CD4-positive, alpha-beta T cell (primary cell): ENCODE measurements around the gene LNX1. TPM values are rescaled to one million over a fixed set of nuclear protein-coding genes. Genes with fewer than 3 reads are reported as not detected.

Source experiments
- ATAC-seq: fragments of 200-7000 bp; cut with Tn5 transposase; one replicate; pipeline ENCODE4 v1.10.0; 2022; ENCODE audit warnings: mild to moderate bottlenecking; ENCODE audit not compliant: poor library complexity
- CTCF ChIA-PET: fragments of 350-600 bp; sonication (Branson Sonifier 250); formaldehyde crosslinking; loops from one replicate; lab custom pipeline; 2021; ENCODE audit warnings: antibody characterized with exemption, inconsistent platforms; lab: Charles Lee
- POLR2A ChIA-PET: fragments of 350-600 bp; sonication (Branson Sonifier 250); formaldehyde crosslinking; loops from one replicate; lab custom pipeline; 2021; ENCODE audit warnings: antibody characterized with exemption, inconsistent platforms; lab: Charles Lee
- DNase-seq, 14 experiments: peaks; one replicate each; pipeline ENCODE4 v3.0.0-alpha.2; 2013 to 2020; ENCODE audit warnings: mixed read lengths in 2 of 14
- H3K27ac ChIP-seq, 2 donors: one replicate each; pipeline versions ENCODE4 v1.5.1 to v1.7.0; 2013; ENCODE audit warnings: low read length in 2 of 2, low read depth in 1 of 2, mild to moderate bottlenecking in 1 of 2
- H3K27me3 ChIP-seq, 2 experiments: 1 replicate in 1 of 2; 2 replicates in 1 of 2; pipeline versions ENCODE4 v1.6.1 to v1.7.0; 2013; ENCODE audit warnings: low read length in 2 of 2, control low read depth in 1 of 2, mild to moderate bottlenecking in 1 of 2, moderate library complexity in 1 of 2; ENCODE audit not compliant: insufficient read depth in 2 of 2, control insufficient read depth in 1 of 2
- H3K36me3 ChIP-seq: one replicate; pipeline ENCODE4 v1.6.1; 2013; ENCODE audit warnings: low read length, control low read depth; ENCODE audit not compliant: insufficient read depth
- H3K4me1 ChIP-seq: one replicate; pipeline ENCODE4 v1.6.1; 2013; ENCODE audit warnings: low read length, control low read depth; ENCODE audit not compliant: insufficient read depth
- H3K4me3 ChIP-seq: one replicate; pipeline ENCODE4 v1.5.1; 2013; ENCODE audit warnings: mild to moderate bottlenecking, low read length, moderate library complexity
- H3K9me3 ChIP-seq, 2 experiments: 1 replicate in 1 of 2; 2 replicates in 1 of 2; pipeline versions ENCODE4 v1.6.1 to v1.7.0; 2013; ENCODE audit warnings: low read length in 2 of 2, mild to moderate bottlenecking in 2 of 2, control low read depth in 1 of 2, moderate library complexity in 1 of 2; ENCODE audit not compliant: control insufficient read depth in 1 of 2, insufficient read depth in 1 of 2
- H3K27ac Mint-ChIP-seq: one replicate; pipeline ENCODE4 v1.8.0; 2020; ENCODE audit warnings: mixed read lengths
- H3K27me3 Mint-ChIP-seq: one replicate; pipeline ENCODE4 v1.8.0; 2021; ENCODE audit warnings: mixed read lengths
- H3K36me3 Mint-ChIP-seq: one replicate; pipeline ENCODE4 v1.8.0; 2021; ENCODE audit warnings: low read depth, mixed read lengths
- H3K4me1 Mint-ChIP-seq: one replicate; pipeline ENCODE4 v1.8.0; 2021; ENCODE audit warnings: low read depth, mixed read lengths
- H3K4me3 Mint-ChIP-seq: one replicate; pipeline ENCODE4 v1.8.0; 2020; ENCODE audit warnings: mild to moderate bottlenecking, mixed read lengths
- H3K9me3 Mint-ChIP-seq: one replicate; pipeline ENCODE4 v1.8.0; 2020; ENCODE audit warnings: mixed read lengths
- intact Hi-C, 2 experiments: fragments of 100-400 bp; cut with DNase I in 1 of 2; cut with micrococcal nuclease in 1 of 2; formaldehyde crosslinking; loops; one replicate each; pipeline versions ENCODE4 v1.15.1 to v1.9.0; 2023 to 2025; cut with DNase I, micrococcal nuclease
- total RNA-seq, 174 experiments: library from RNA in 2 of 174; stranded (reverse) in 2 of 174; gene quantifications; one replicate each; pipeline ENCODE4 v1.2.3 and lab custom pipeline; 2021 to 2026
- TF ChIP-seq, protein P1 (sequence below): fragments of 200-600 bp; IDR thresholded peaks from one replicate; pipeline ENCODE4 v1.8.0; 2022; ENCODE audit warnings: antibody characterized with exemption, mild to moderate bottlenecking

LNX1 gene
- total RNA-seq, 2 experiments from 2014 or later: not detected

DNA sequence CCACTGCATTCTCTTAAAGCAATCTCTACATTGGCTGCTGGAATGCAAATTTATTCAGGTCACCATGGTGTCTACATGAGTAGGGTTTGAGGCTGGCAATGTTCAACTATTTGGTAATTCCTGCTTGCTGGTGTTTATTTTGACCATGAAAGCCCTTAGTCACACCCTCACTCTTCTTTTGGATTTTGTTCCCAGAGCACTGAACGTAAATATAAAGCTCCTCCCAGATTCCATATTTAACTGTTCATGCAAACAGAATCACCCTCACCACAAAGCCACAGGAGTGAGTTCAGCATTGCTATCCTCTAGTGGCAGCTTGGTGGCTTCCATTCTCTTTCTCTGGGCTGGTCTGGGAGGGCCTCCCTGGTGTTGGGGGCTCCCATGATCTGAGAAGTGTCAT is 82.8 kb downstream of the LNX1 start:
- Mint-ChIP-seq H3K36me3 (no peaks in the 10 kb centered on the region), H3K27me3 (peaks cover 3% of the 10 kb centered on the region), H3K4me1 (no peaks in the 10 kb centered on the region), H3K9me3 (no peaks in the 10 kb centered on the region), H3K4me3 (no peak overlapping the region), H3K27ac (no peak overlapping the region)
- no peak for ATAC-seq
- H3K27ac ChIP-seq: no peak overlapping the region
- no peak for DNase-seq
- H3K4me1 ChIP-seq: no peaks in the 10 kb centered on the region
- no peaks in the 10 kb centered on the region for H3K27me3 ChIP-seq
- POLR2A ChIA-PET: no interaction called here
- TF ChIP-seq, protein P1, sequence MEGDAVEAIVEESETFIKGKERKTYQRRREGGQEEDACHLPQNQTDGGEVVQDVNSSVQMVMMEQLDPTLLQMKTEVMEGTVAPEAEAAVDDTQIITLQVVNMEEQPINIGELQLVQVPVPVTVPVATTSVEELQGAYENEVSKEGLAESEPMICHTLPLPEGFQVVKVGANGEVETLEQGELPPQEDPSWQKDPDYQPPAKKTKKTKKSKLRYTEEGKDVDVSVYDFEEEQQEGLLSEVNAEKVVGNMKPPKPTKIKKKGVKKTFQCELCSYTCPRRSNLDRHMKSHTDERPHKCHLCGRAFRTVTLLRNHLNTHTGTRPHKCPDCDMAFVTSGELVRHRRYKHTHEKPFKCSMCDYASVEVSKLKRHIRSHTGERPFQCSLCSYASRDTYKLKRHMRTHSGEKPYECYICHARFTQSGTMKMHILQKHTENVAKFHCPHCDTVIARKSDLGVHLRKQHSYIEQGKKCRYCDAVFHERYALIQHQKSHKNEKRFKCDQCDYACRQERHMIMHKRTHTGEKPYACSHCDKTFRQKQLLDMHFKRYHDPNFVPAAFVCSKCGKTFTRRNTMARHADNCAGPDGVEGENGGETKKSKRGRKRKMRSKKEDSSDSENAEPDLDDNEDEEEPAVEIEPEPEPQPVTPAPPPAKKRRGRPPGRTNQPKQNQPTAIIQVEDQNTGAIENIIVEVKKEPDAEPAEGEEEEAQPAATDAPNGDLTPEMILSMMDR: no peak
- peaks cover 0 to 4% of the 10 kb centered on the region in 2 experiments for H3K9me3 ChIP-seq
- intact Hi-C loops: no loop called here
- CTCF ChIA-PET: no interaction called here
- H3K4me3 ChIP-seq: no peak overlapping the region
- no peaks in the 10 kb centered on the region for H3K36me3 ChIP-seq

- no peak for ATAC-seq
- H3K4me1 ChIP-seq: no peaks in the 10 kb centered on the region
- H3K27me3 Mint-ChIP-seq: no peaks in the 10 kb centered on the region
- ChIA-PET POLR2A (no interaction called here), CTCF (no interaction called here)
- no peaks in the 10 kb centered on the region for H3K4me1 Mint-ChIP-seq
- H3K27ac ChIP-seq: no peak overlapping the region
- H3K27ac Mint-ChIP-seq: no peak overlapping the region
- no peaks in the 10 kb centered on the region for H3K36me3 ChIP-seq
- no peak for DNase-seq
- H3K4me3 Mint-ChIP-seq: no peak overlapping the region
- intact Hi-C loops: no loop called here
- TF ChIP-seq, protein P1: no peak
- no peaks in the 10 kb centered on the region for H3K9me3 Mint-ChIP-seq
- H3K36me3 Mint-ChIP-seq: no peaks in the 10 kb centered on the region
- H3K9me3 ChIP-seq: peaks cover 0 to 4% of the 10 kb centered on the region in 2 experiments
- H3K27me3 ChIP-seq: no peaks in the 10 kb centered on the region
- H3K4me3 ChIP-seq: no peak overlapping the region
Observed at GRCh38 chr4:53507671-53508286, 83.5 kb downstream of the LNX1 start.

- no peak overlapping the region for H3K27ac Mint-ChIP-seq
- H3K9me3 Mint-ChIP-seq: no peaks in the 10 kb centered on the region
- Histone ChIP-seq H3K27me3 (no peaks in the 10 kb centered on the region), H3K27ac (no peak overlapping the region), H3K4me1 (no peaks in the 10 kb centered on the region), H3K4me3 (no peak overlapping the region), H3K9me3 (peaks cover 0 to 4% of the 10 kb centered on the region in 2 experiments), H3K36me3 (no peaks in the 10 kb centered on the region)
- ATAC-seq: no peak
- TF ChIP-seq, protein P1: no peak
- ChIA-PET CTCF (no interaction called here), POLR2A (no interaction called here)
- no peak for DNase-seq
- H3K27me3 Mint-ChIP-seq: no peaks in the 10 kb centered on the region
- H3K36me3 Mint-ChIP-seq: no peaks in the 10 kb centered on the region
- H3K4me1 Mint-ChIP-seq: no peaks in the 10 kb centered on the region
- no peak overlapping the region for H3K4me3 Mint-ChIP-seq
- intact Hi-C loops: no loop called here
Observed at GRCh38 chr4:53507058-53507457, 84.2 kb downstream of the LNX1 start.
